Activated naive CD8-positive, alpha-beta T cell treated with anti-CD3 and anti-CD28 coated beads, Interleukin-2, amount 50 U/mL, for 24 hours (primary cell): ENCODE data around the gene PRKCZ.
A peak's percentile ranks its signal among the peaks of the same experiment; 100 is the strongest.

Experiments
- ATAC-seq: fragments of 150-1000 bp; cut with Tn5 transposase; one replicate; pipeline ENCODE4 v1.10.0; 2021
- DNase-seq: peaks from one replicate; pipeline ENCODE4 v3.0.0; 2021
- H3K27ac Mint-ChIP-seq: one replicate; pipeline ENCODE4 v1.8.0; 2021; ENCODE audit warnings: mild to moderate bottlenecking, mixed read lengths
- H3K27me3 Mint-ChIP-seq: one replicate; pipeline ENCODE4 v1.8.0; 2021; ENCODE audit warnings: mixed read lengths
- H3K36me3 Mint-ChIP-seq: one replicate; pipeline ENCODE4 v1.8.0; 2021; ENCODE audit warnings: low read depth, mixed read lengths
- H3K4me1 Mint-ChIP-seq: one replicate; pipeline ENCODE4 v1.8.0; 2021; ENCODE audit warnings: mixed read lengths
- H3K4me3 Mint-ChIP-seq: one replicate; pipeline ENCODE4 v1.8.0; 2021; ENCODE audit warnings: mild to moderate bottlenecking, moderate library complexity, mixed read lengths
- H3K9me3 Mint-ChIP-seq: one replicate; pipeline ENCODE4 v1.8.0; 2021; ENCODE audit warnings: mixed read lengths

The PRKCZ gene

DNA sequence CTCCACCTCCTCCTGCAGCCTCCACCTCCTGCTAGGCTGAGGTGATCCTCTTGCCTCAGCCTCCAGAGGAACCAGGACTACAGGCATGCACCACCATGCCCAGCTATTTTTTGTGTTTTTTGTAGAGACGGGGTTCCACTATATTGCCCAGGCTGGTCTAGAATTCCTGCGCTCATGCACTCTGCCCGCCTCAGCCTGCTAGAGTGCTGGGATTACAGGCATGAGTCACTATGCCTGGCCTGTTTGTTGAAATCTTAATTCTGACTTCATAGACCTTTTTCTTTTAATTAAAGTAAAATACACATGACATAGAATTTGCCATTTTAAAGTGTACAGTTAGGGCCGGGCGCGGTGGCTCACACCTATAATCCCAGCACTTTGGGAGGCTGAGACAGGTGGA is 101.7 kb downstream of the PRKCZ start:
- Mint-ChIP-seq H3K4me3 (no peak overlapping the region), H3K9me3 (peaks cover 4% of the 10 kb centered on the region), H3K4me1 (peaks cover 17% of the 10 kb centered on the region), H3K27ac (no peak overlapping the region), H3K27me3 (no peaks in the 10 kb centered on the region), H3K36me3 (no peaks in the 10 kb centered on the region)
- DNase-seq (no peak), ATAC-seq (no peak)

DNA sequence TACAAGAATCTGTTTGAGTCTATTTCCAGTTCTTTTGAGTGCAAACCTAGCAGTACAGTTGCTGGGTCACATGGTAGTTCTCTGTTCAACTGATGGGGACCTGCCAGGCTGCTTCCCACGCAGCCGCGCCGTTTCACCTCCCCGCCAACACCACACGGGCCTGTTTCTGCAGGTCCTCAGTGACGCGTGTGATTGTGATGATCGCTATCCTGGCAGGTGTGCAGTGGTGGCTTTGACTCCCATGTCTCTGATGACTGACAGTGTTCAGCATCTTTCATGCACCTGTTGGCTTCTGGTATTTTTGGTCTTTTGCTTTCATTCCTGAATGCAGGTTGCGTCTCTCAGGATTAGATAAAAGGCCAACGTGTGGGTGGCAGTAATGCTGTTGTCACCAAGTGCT is 102.7 kb downstream of the PRKCZ start:
- peaks cover 17% of the 10 kb centered on the region for H3K4me1 Mint-ChIP-seq
- no peaks in the 10 kb centered on the region for H3K27me3 Mint-ChIP-seq
- no peak overlapping the region for H3K4me3 Mint-ChIP-seq
- H3K9me3 Mint-ChIP-seq = peaks cover 4% of the 10 kb centered on the region
- H3K27ac Mint-ChIP-seq = no peak overlapping the region
- no peak for DNase-seq
- ATAC-seq = peak; percentile 41
- no peaks in the 10 kb centered on the region for H3K36me3 Mint-ChIP-seq

DNA sequence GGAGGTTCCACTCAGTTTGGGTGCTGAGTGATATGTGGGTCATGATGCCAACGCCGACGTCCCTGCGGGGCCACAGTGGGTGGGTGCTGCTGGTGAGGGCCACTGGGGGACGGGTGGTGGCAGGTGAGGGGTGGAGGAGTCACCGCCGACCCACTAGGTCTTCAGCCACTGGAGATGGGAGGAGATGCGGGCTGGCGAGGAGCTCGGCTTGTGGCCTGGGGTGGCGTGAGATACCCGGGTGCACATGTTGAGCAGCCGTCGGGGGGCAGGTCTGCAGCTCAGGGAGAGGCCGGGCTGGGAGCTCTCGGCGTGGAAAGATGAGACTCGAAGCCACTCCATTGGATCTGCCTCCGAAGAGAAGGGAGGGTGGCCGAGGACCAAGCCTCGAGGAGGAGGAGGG is 103.8 kb downstream of the PRKCZ start:
- DNase-seq (no peak), ATAC-seq (no peak)
- Mint-ChIP-seq H3K27ac (no peak overlapping the region), H3K4me3 (no peak overlapping the region), H3K9me3 (peaks cover 4% of the 10 kb centered on the region), H3K4me1 (peaks cover 17% of the 10 kb centered on the region), H3K27me3 (no peaks in the 10 kb centered on the region), H3K36me3 (no peaks in the 10 kb centered on the region)

GRCh38 chr1:2155147-2155598 is 105.0 kb downstream of the PRKCZ start:
- Mint-ChIP-seq H3K4me1 (peaks cover 17% of the 10 kb centered on the region), H3K4me3 (no peak overlapping the region), H3K36me3 (no peaks in the 10 kb centered on the region), H3K27me3 (no peaks in the 10 kb centered on the region), H3K27ac (no peak overlapping the region), H3K9me3 (peaks cover 4% of the 10 kb centered on the region)
- ATAC-seq (no peak), DNase-seq (no peak)

GRCh38 chr1:2155788-2156187 is 105.6 kb downstream of the PRKCZ start:
- no peaks in the 10 kb centered on the region for H3K27me3 Mint-ChIP-seq
- H3K4me1 Mint-ChIP-seq = peaks cover 15% of the 10 kb centered on the region
- no peak overlapping the region for H3K4me3 Mint-ChIP-seq
- ATAC-seq (no peak), DNase-seq (no peak)
- no peaks in the 10 kb centered on the region for H3K36me3 Mint-ChIP-seq
- peaks cover 4% of the 10 kb centered on the region for H3K9me3 Mint-ChIP-seq
- no peak overlapping the region for H3K27ac Mint-ChIP-seq

DNA sequence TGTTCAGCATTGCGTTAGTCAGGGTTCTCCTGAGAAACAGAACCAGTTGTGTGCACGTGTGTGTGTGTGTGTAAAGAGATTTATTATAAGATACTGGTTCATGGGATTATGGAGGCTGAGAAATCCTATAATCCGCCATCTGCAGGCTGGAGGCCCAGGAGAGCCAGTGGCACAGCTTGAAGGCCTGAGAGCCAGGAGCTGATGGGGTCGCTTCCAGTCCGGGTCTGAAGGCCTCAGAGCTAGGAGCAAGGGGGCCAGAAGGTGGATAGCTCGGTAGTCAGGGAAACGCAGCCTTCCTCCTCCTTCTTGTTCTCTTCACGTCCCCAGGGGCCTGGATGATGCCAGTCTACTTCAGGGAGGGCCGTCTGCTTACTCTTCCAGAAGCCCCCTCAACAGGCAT is 106.7 kb downstream of the PRKCZ start:
- no peaks in the 10 kb centered on the region for H3K27me3 Mint-ChIP-seq
- DNase-seq (no peak), ATAC-seq (no peak)
- H3K27ac Mint-ChIP-seq = no peak overlapping the region
- H3K9me3 Mint-ChIP-seq = peaks cover 4% of the 10 kb centered on the region
- no peak overlapping the region for H3K4me3 Mint-ChIP-seq
- no peaks in the 10 kb centered on the region for H3K36me3 Mint-ChIP-seq
- peaks cover 10% of the 10 kb centered on the region for H3K4me1 Mint-ChIP-seq

- Mint-ChIP-seq H3K4me3 (no peak overlapping the region), H3K4me1 (peaks cover 9% of the 10 kb centered on the region), H3K36me3 (peaks cover under 1% of the 10 kb centered on the region)
These were observed 107.6 kb downstream of the PRKCZ start for GRCh38 chr1:2157856-2158255.

GRCh38 chr1:2158272-2158671 is 108.1 kb downstream of the PRKCZ start:
- Mint-ChIP-seq H3K27me3 (no peaks in the 10 kb centered on the region), H3K4me3 (no peak overlapping the region), H3K27ac (no peak overlapping the region), H3K9me3 (peaks cover 4% of the 10 kb centered on the region), H3K36me3 (peaks cover 5% of the 10 kb centered on the region), H3K4me1 (peaks cover 6% of the 10 kb centered on the region)
- ATAC-seq (no peak), DNase-seq (no peak)

More at GRCh38 chr1:2157856-2158255, 107.6 kb downstream of the PRKCZ start:
- DNase-seq = no peak
- no peaks in the 10 kb centered on the region for H3K27me3 Mint-ChIP-seq
- H3K27ac Mint-ChIP-seq = no peak overlapping the region
- H3K9me3 Mint-ChIP-seq = peaks cover 4% of the 10 kb centered on the region
- ATAC-seq = no peak

- Mint-ChIP-seq H3K9me3 (peaks cover 4% of the 10 kb centered on the region), H3K27ac (no peak overlapping the region), H3K4me1 (peaks cover 5% of the 10 kb centered on the region), H3K36me3 (peaks cover 7% of the 10 kb centered on the region), H3K4me3 (no peak overlapping the region), H3K27me3 (no peaks in the 10 kb centered on the region)
- DNase-seq (no peak), ATAC-seq (no peak)
These were observed 108.9 kb downstream of the PRKCZ start for GRCh38 chr1:2159124-2159523.

DNA sequence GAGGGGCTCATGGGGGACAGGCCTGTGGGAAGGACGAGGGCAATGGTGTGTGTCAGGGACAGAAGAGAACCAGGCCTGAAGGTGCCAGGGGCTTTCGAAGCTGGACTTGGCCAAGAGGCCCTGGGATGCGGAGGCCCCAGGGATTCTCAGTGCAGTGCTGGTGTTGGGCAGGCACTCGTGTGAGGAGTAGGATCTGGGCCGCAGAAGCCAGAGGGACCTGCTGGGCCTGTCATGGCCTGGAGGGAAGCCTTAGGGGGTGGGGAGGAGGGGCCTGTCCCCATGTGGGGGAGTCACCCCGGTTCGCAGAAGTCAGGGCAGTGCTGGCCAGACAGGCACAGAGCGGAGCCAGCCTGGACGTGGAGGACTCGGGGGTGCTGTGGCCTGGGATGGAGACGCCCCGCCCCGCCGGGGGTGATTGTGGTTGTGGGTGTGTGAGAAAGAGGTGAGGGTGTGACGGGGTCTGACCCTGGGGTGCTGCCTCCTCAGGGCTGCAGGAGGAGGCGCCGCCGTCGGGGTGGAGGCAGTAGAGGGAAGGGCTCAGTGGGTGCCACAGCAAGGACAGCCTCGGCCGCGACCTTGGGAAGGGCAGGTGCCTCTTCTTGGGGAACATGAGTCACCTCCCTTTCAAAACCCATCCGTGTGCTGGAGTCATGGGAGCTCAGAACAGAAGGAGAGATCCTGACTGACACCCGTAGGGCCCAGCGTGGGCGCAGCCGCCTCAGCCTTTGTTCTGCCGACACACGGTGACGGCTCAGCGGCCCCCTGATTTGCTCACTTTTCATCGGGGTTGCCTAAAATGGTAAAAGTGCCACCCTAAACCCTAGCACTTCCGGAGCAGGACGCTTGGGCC is 110.5 kb downstream of the PRKCZ start:
- ATAC-seq (no peak), DNase-seq (no peak)
- no peak overlapping the region for H3K4me3 Mint-ChIP-seq
- no peaks in the 10 kb centered on the region for H3K27me3 Mint-ChIP-seq
- H3K36me3 Mint-ChIP-seq = peaks cover 7% of the 10 kb centered on the region
- peaks cover 5% of the 10 kb centered on the region for H3K4me1 Mint-ChIP-seq
- H3K9me3 Mint-ChIP-seq = no peaks in the 10 kb centered on the region
- no peak overlapping the region for H3K27ac Mint-ChIP-seq

GRCh38 chr1:2163205-2163604 is 113.0 kb downstream of the PRKCZ start:
- DNase-seq (no peak), ATAC-seq (peak; percentile 28)
- H3K27ac Mint-ChIP-seq = no peak overlapping the region

DNA sequence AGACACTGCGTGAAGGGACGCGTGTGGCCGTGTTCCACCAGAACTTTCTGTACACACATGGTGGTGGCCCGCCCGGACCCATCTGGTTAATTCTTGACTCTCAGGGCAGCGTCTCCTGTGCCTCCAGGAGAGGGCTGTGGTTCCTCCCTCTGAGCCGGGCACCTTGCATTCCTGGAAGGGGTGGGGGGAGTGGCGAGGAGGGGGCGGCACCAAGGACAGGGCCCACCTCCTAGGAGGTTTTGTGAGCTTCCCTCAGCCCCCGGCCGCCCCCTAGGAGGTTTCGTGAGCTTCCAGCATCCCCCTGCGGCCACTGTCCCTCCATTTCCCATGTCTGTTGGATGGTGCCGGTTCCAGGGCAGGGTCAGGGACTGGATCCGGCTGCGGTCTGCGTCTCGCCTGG is 115.4 kb downstream of the PRKCZ start:
- no peak for DNase-seq
- Mint-ChIP-seq H3K4me1 (peaks cover 5% of the 10 kb centered on the region), H3K27ac (no peak overlapping the region), H3K36me3 (peaks cover 7% of the 10 kb centered on the region), H3K27me3 (no peaks in the 10 kb centered on the region), H3K4me3 (no peak overlapping the region), H3K9me3 (no peaks in the 10 kb centered on the region)
- ATAC-seq = no peak

More at GRCh38 chr1:2163205-2163604, 113.0 kb downstream of the PRKCZ start:
- no peaks in the 10 kb centered on the region for H3K9me3 Mint-ChIP-seq
- no peak overlapping the region for H3K4me3 Mint-ChIP-seq
- H3K4me1 Mint-ChIP-seq = peaks cover 5% of the 10 kb centered on the region
- peaks cover 7% of the 10 kb centered on the region for H3K36me3 Mint-ChIP-seq
- no peaks in the 10 kb centered on the region for H3K27me3 Mint-ChIP-seq

DNA sequence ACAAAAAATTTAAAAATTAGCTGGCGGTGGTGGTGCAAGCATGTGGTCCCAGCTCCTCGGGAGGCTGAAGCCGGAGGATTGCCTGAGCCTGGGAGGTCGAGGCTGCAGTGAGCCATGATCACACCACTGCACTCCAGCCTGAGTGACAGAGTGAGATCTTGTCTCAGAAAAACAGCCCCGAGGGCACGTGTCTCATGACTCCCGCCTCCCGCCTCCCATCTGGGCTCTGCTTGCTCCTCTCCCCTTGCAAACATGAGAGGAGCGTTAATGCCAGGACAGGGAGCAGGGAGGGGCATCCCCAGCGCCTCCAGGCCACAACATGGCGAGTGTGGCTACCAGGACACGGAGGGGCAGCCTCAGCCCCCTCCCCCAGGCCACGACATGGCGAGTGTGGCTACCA is 116.0 kb downstream of the PRKCZ start:
- H3K36me3 Mint-ChIP-seq = peaks cover 7% of the 10 kb centered on the region
- H3K27ac Mint-ChIP-seq = no peak overlapping the region
- peaks cover 5% of the 10 kb centered on the region for H3K4me1 Mint-ChIP-seq
- ATAC-seq = no peak
- no peak for DNase-seq
- no peaks in the 10 kb centered on the region for H3K9me3 Mint-ChIP-seq
- no peak overlapping the region for H3K4me3 Mint-ChIP-seq
- H3K27me3 Mint-ChIP-seq = no peaks in the 10 kb centered on the region

DNA sequence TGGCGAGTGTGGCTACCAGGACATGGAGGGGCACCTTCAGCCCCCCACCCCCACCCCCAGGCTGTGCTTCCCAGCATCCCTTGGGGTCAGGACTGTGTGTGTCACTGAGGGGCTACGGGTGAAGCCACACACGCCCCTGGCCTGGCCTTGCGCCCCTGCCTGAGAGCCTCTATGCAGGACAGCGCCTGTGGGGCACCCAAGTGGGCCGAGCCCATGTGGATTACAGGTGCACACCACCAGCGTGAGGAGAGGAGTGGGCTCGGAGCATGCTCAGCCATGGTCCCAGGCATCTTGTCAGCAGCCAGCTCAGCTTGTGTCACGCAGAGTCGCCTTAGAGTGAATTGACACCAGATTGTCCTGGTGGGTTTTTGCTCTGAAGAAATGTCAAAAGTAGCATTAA is 116.5 kb downstream of the PRKCZ start:
- Mint-ChIP-seq H3K36me3 (peaks cover 7% of the 10 kb centered on the region), H3K27ac (no peak overlapping the region), H3K27me3 (no peaks in the 10 kb centered on the region), H3K4me3 (no peak overlapping the region), H3K4me1 (peaks cover 5% of the 10 kb centered on the region), H3K9me3 (no peaks in the 10 kb centered on the region)
- no peak for DNase-seq
- ATAC-seq = no peak

GRCh38 chr1:2168090-2168489 is 117.9 kb downstream of the PRKCZ start:
- H3K27ac Mint-ChIP-seq = no peak overlapping the region
- peaks cover 4% of the 10 kb centered on the region for H3K36me3 Mint-ChIP-seq
- DNase-seq (no peak), ATAC-seq (no peak)
- H3K27me3 Mint-ChIP-seq = no peaks in the 10 kb centered on the region
- H3K9me3 Mint-ChIP-seq = no peaks in the 10 kb centered on the region
- H3K4me3 Mint-ChIP-seq = no peak overlapping the region
- H3K4me1 Mint-ChIP-seq = no peaks in the 10 kb centered on the region
